B cell (primary cell): ENCODE data around the gene TMEM273.

Experiments used
- EZH2 ChIP-seq: IDR thresholded peaks from 2 replicates; pipeline ENCODE4 v1.6.1; 2012; ENCODE audit warnings: borderline replicate concordance, low read depth, mild to moderate bottlenecking, moderate library complexity, low read length; ENCODE audit not compliant: insufficient read depth, poor library complexity, severe bottlenecking
- TF ChIP-seq, protein P1 (sequence below): fragments of 200-600 bp; IDR thresholded peaks from one replicate; pipeline ENCODE4 v1.8.0; 2022; ENCODE audit warnings: antibody characterized with exemption, mild to moderate bottlenecking

DNA sequence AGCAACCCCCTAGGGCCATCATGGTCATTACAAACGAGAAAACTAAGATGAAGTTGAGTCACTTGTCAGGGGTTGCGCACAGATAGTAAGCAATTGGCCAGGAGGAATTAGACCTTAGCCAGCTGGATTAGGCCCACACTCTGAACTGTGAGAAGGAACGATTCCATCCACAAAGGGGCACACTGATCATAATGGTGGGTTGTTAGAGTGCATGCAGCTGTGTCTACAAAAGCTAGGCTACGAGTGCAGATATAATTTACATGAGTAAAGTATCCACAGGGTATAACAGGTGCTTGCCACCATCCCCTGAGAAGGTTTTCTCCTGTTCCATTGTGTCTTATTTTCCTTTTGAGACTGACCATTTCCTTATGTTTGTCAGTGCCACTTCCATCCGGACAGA lies 37.8 kb downstream of the TMEM273 start:
- TF ChIP-seq, protein P1, sequence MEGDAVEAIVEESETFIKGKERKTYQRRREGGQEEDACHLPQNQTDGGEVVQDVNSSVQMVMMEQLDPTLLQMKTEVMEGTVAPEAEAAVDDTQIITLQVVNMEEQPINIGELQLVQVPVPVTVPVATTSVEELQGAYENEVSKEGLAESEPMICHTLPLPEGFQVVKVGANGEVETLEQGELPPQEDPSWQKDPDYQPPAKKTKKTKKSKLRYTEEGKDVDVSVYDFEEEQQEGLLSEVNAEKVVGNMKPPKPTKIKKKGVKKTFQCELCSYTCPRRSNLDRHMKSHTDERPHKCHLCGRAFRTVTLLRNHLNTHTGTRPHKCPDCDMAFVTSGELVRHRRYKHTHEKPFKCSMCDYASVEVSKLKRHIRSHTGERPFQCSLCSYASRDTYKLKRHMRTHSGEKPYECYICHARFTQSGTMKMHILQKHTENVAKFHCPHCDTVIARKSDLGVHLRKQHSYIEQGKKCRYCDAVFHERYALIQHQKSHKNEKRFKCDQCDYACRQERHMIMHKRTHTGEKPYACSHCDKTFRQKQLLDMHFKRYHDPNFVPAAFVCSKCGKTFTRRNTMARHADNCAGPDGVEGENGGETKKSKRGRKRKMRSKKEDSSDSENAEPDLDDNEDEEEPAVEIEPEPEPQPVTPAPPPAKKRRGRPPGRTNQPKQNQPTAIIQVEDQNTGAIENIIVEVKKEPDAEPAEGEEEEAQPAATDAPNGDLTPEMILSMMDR = no peak
- TF ChIP-seq EZH2 = no peak
